ENCODE measurements around the gene RCL1.

RCL1 gene

GRCh38 chr9:4905135-4905490, 112.4 kb downstream of the RCL1 start:
- Histone ChIP-seq H3K9ac (ENCODE audit: low read length) (no peak overlapping the region), H3K27me3 (ENCODE audit: low read depth, low read length) (no peaks in the 10 kb centered on the region), H3K4me2 (ENCODE audit: low read length) (no peak overlapping the region), H3K4me3 (ENCODE audit: low read length) (no peak overlapping the region), H3K4me1 (ENCODE audit: low read length) (no peaks in the 10 kb centered on the region), H4K20me1 (ENCODE audit: insufficient read depth, low read length) (no peaks in the 10 kb centered on the region), H3K27ac (ENCODE audit: low read length) (no peak overlapping the region), H3K36me3 (replicated peaks; ENCODE audit: low read depth, low read length) (no peaks in the 10 kb centered on the region), H3K9me3 (ENCODE audit: insufficient read depth, low read length) (no peaks in the 10 kb centered on the region), H3K79me2 (ENCODE audit: low read length) (no peaks in the 10 kb centered on the region), H2AFZ (ENCODE audit: low read depth, low read length) (no peak overlapping the region)
- TF ChIP-seq CTCF (IDR thresholded peaks at IDR 0.05; ENCODE audit: low read depth, low read length) (no peak), EZH2phosphoT487 (IDR thresholded peaks at IDR 0.05; ENCODE audit: low read depth) (no peak)
